Fibroblast of lung (primary cell): ENCODE measurements around the gene GON4L.

Experiments
- CTCF ChIP-seq, 2 donors: IDR thresholded peaks in 1 of 2; conservative IDR thresholded peaks in 1 of 2; 1 replicate in 1 of 2; 2 replicates in 1 of 2; pipeline ENCODE4 v1.5.1; 2011 to 2012; ENCODE audit warnings: low read length in 2 of 2, control low read depth in 1 of 2, inconsistent platforms in 1 of 2, low read depth in 1 of 2, mild to moderate bottlenecking in 1 of 2
- EZH2 ChIP-seq: IDR thresholded peaks from 2 replicates; pipeline ENCODE4 v1.5.1; 2012; ENCODE audit warnings: low read length, control low read depth, mild to moderate bottlenecking; ENCODE audit errors: missing control alignments

GRCh38 chr1:155847823-155848529 is 9.0 kb downstream of the GON4L start:
- TF ChIP-seq CTCF (conservative IDR thresholded peaks at IDR 0.05 in 1 of 2, IDR thresholded peaks at IDR 0.05 in 1 of 2; ENCODE audit: low read depth in 1 of 2, low read length in 2 of 2) (no peak), EZH2 (no peak)
